Naive thymus-derived CD4-positive, alpha-beta T cell (primary cell): ENCODE measurements around the gene CBX7. TPM values are rescaled to one million over a fixed set of nuclear protein-coding genes. Genes with fewer than 3 reads are reported as not detected.

Experiments
- ATAC-seq: fragments of 150-1000 bp; cut with Tn5 transposase; 2 replicates; pipeline ENCODE4 v1.10.0; 2021; ENCODE audit warnings: mild to moderate bottlenecking, moderate library complexity
- CTCF ChIA-PET: fragments of 350-600 bp; sonication (Branson Sonifier 250); formaldehyde crosslinking; loops from one replicate; lab custom pipeline; 2021; ENCODE audit warnings: antibody characterized with exemption; lab: Charles Lee
- POLR2A ChIA-PET: fragments of 350-600 bp; sonication (Branson Sonifier 250); formaldehyde crosslinking; loops from one replicate; lab custom pipeline; 2021; ENCODE audit warnings: antibody characterized with exemption, inconsistent platforms; lab: Charles Lee
- DNase-seq, 9 donors: peaks; one replicate each; pipeline versions ENCODE4 v3.0.0 to v3.0.0-alpha.2; 2020 to 2022; ENCODE audit warnings: mixed read lengths in 1 of 9
- H3K27ac ChIP-seq: one replicate; pipeline ENCODE4 v1.7.0; 2013; ENCODE audit warnings: mild to moderate bottlenecking, low read depth, low read length, moderate library complexity
- H3K27me3 ChIP-seq, 2 donors: one replicate each; pipeline ENCODE4 v1.7.0; 2013; ENCODE audit warnings: low read length in 2 of 2, mild to moderate bottlenecking in 2 of 2, moderate library complexity in 2 of 2; ENCODE audit not compliant: control insufficient read depth in 2 of 2, insufficient read depth in 2 of 2
- H3K36me3 ChIP-seq, 3 experiments: 1 replicate in 2 of 3; 2 replicates in 1 of 3; pipeline ENCODE4 v1.7.0; 2013; ENCODE audit warnings: low read length in 3 of 3, mild to moderate bottlenecking in 3 of 3, moderate library complexity in 1 of 3; ENCODE audit not compliant: insufficient read depth in 3 of 3, control insufficient read depth in 2 of 3
- H3K4me1 ChIP-seq, 2 donors: one replicate each; pipeline ENCODE4 v1.7.0; 2013; ENCODE audit warnings: low read length in 2 of 2, mild to moderate bottlenecking in 2 of 2, moderate library complexity in 1 of 2; ENCODE audit not compliant: control insufficient read depth in 2 of 2, insufficient read depth in 2 of 2
- H3K4me3 ChIP-seq: 2 replicates; pipeline ENCODE4 v1.7.0; 2013; ENCODE audit warnings: mild to moderate bottlenecking, low read length
- H3K9me3 ChIP-seq, 3 experiments: 1 replicate in 2 of 3; 2 replicates in 1 of 3; pipeline ENCODE4 v1.7.0; 2013; ENCODE audit warnings: low read length in 3 of 3; ENCODE audit not compliant: control insufficient read depth in 2 of 3
- H3K27ac Mint-ChIP-seq, 9 donors: one replicate each; pipeline ENCODE4 v1.8.0; 2020 to 2022; ENCODE audit warnings: mixed read lengths in 9 of 9, mild to moderate bottlenecking in 8 of 9, moderate library complexity in 5 of 9, inconsistent platforms in 2 of 9
- H3K27me3 Mint-ChIP-seq, 5 donors: one replicate each; pipeline ENCODE4 v1.8.0; 2021 to 2022; ENCODE audit warnings: mixed read lengths in 5 of 5, mild to moderate bottlenecking in 1 of 5
- H3K36me3 Mint-ChIP-seq, 5 donors: one replicate each; pipeline ENCODE4 v1.8.0; 2020 to 2022; ENCODE audit warnings: mixed read lengths in 5 of 5, mild to moderate bottlenecking in 3 of 5, inconsistent platforms in 1 of 5
- H3K4me1 Mint-ChIP-seq, 7 donors: one replicate each; pipeline ENCODE4 v1.8.0; 2020 to 2022; ENCODE audit warnings: mixed read lengths in 7 of 7, mild to moderate bottlenecking in 3 of 7, inconsistent platforms in 1 of 7
- H3K4me3 Mint-ChIP-seq, 10 donors: one replicate each; pipeline ENCODE4 v1.8.0; 2020 to 2022; ENCODE audit warnings: mild to moderate bottlenecking in 10 of 10, mixed read lengths in 10 of 10, moderate library complexity in 6 of 10, inconsistent platforms in 2 of 10
- H3K9me3 Mint-ChIP-seq, 11 donors: one replicate each; pipeline ENCODE4 v1.8.0; 2020 to 2022; ENCODE audit warnings: mixed read lengths in 11 of 11, mild to moderate bottlenecking in 4 of 11, inconsistent platforms in 1 of 11, moderate library complexity in 1 of 11
- intact Hi-C, 2 donors: fragments of 100-400 bp; cut with micrococcal nuclease; formaldehyde crosslinking; loops; one replicate each; pipeline ENCODE4 v1.15.1; 2023
- polyA plus RNA-seq, 2 donors: library from polyadenylated mRNA; unstranded; fragments of 300-500 nt; fragmentation: Illumina TruSeq; gene quantifications; one replicate each; pipeline ENCODE4 v1.2.3, GENCODE V29; 2021
- total RNA-seq, 6 experiments: library from RNA in 5 of 6; stranded (reverse) in 5 of 6; gene quantifications; 1 replicate in 5 of 6; 2 replicates in 1 of 6; pipeline ENCODE4 v1.2.3 and lab custom pipeline; 2021 to 2026

The CBX7 gene
- total and polyA plus RNA-seq, 7 experiments from 2014 or later = 14.2 to 164 (median 74.9) TPM

GRCh38 chr22:39179841-39180335, 27.4 kb upstream of the CBX7 start:
- peaks cover 0 to 11% (median 3%) of the 10 kb centered on the region in 11 donors for H3K9me3 Mint-ChIP-seq
- DNase-seq (no peak), ATAC-seq (no peak)
- peaks cover 0 to 2% (median 0%) of the 10 kb centered on the region in 5 donors for H3K27me3 Mint-ChIP-seq
- no peaks in the 10 kb centered on the region for H3K36me3 ChIP-seq
- ChIA-PET POLR2A (interaction anchor here (1.3 to 1.9 kb wide), 2 partner anchors 61 to 139 kb away, joined by 6 to 8 read pairs; partner anchors contain the start of gene RPL3), CTCF (interaction anchor here (0.6 to 1.1 kb wide), 3 partner anchors 9 to 134 kb away, joined by 3 to 6 read pairs (median 3); no protein-coding TSS in a partner anchor)
- peaks cover 0 to 3% (median 0%) of the 10 kb centered on the region in 5 donors for H3K36me3 Mint-ChIP-seq
- no peak overlapping the region for H3K4me3 Mint-ChIP-seq
- H3K9me3 ChIP-seq = peaks cover 0 to 8% (median 0%) of the 10 kb centered on the region in 3 experiments
- peaks cover 4 to 18% (median 9%) of the 10 kb centered on the region in 7 donors for H3K4me1 Mint-ChIP-seq
- H3K4me1 ChIP-seq = peaks cover 4 to 27% of the 10 kb centered on the region in 2 donors
- intact Hi-C loops = no loop called here
- no peak overlapping the region for H3K27ac ChIP-seq
- H3K27ac Mint-ChIP-seq = peak overlapping the region in 2 of 9 donors; percentile 1 to 12
- no peak overlapping the region for H3K4me3 ChIP-seq
- no peaks in the 10 kb centered on the region for H3K27me3 ChIP-seq

- ATAC-seq (no peak), DNase-seq (no peak)
- H3K27me3 ChIP-seq = no peaks in the 10 kb centered on the region
- H3K4me3 ChIP-seq = no peak overlapping the region
- H3K27ac Mint-ChIP-seq = peak overlapping the region in 6 of 9 donors; percentile 1 to 64 (median 54)
- H3K27ac ChIP-seq = no peak overlapping the region
- peaks cover 0 to 2% (median 0%) of the 10 kb centered on the region in 5 donors for H3K27me3 Mint-ChIP-seq
- peaks cover 9 to 31% of the 10 kb centered on the region in 2 donors for H3K4me1 ChIP-seq
- H3K4me3 Mint-ChIP-seq = no peak overlapping the region
- intact Hi-C loops = no loop called here
- peaks cover 0 to 3% (median 0%) of the 10 kb centered on the region in 5 donors for H3K36me3 Mint-ChIP-seq
- CTCF ChIA-PET = interaction anchor here (0.6 to 1.1 kb wide), 3 partner anchors 8 to 135 kb away, joined by 3 to 6 read pairs (median 3); no protein-coding TSS in a partner anchor
- H3K36me3 ChIP-seq = no peaks in the 10 kb centered on the region
- POLR2A ChIA-PET = interaction anchor here (0.9 to 1.9 kb wide), 3 partner anchors 62 to 140 kb away, joined by 3 to 8 read pairs (median 6); partner anchors contain the start of gene RPL3
- H3K9me3 ChIP-seq = peaks cover 0 to 8% (median 0%) of the 10 kb centered on the region in 3 experiments
- peaks cover 8 to 22% (median 14%) of the 10 kb centered on the region in 7 donors for H3K4me1 Mint-ChIP-seq
- H3K9me3 Mint-ChIP-seq = peaks cover 0 to 11% (median 3%) of the 10 kb centered on the region in 11 donors
These were observed 26.9 kb upstream of the CBX7 start for GRCh38 chr22:39179401-39179827.

GRCh38 chr22:39178206-39179111, 26.0 kb upstream of the CBX7 start:
- Histone ChIP-seq H3K9me3 (peaks cover 0 to 8% (median 0%) of the 10 kb centered on the region in 3 experiments), H3K27me3 (no peaks in the 10 kb centered on the region), H3K4me3 (no peak overlapping the region), H3K27ac (no peak overlapping the region), H3K4me1 (peaks cover 18 to 41% of the 10 kb centered on the region in 2 donors), H3K36me3 (no peaks in the 10 kb centered on the region)
- intact Hi-C loops = no loop called here
- H3K4me3 Mint-ChIP-seq = no peak overlapping the region
- no peak for DNase-seq
- peaks cover 0 to 2% (median 0%) of the 10 kb centered on the region in 5 donors for H3K27me3 Mint-ChIP-seq
- peaks cover 0 to 3% (median 0%) of the 10 kb centered on the region in 5 donors for H3K36me3 Mint-ChIP-seq
- H3K9me3 Mint-ChIP-seq = peaks cover 0 to 11% (median 3%) of the 10 kb centered on the region in 11 donors
- peaks cover 17 to 31% (median 23%) of the 10 kb centered on the region in 7 donors for H3K4me1 Mint-ChIP-seq
- no peak for ATAC-seq
- ChIA-PET CTCF (interaction anchor here (1.1 kb wide), 1 partner anchor 49 kb away, joined by 3 read pairs; no protein-coding TSS in a partner anchor), POLR2A (interaction anchor here (0.9 to 1.9 kb wide), 3 partner anchors 63 to 141 kb away, joined by 3 to 8 read pairs (median 6); partner anchors contain the start of gene RPL3)
- peak overlapping the region in 8 of 9 donors; percentile 10 to 95 (median 78) for H3K27ac Mint-ChIP-seq

- intact Hi-C loops = no loop called here
- ATAC-seq (no peak), DNase-seq (no peak)
- Histone ChIP-seq H3K36me3 (no peaks in the 10 kb centered on the region), H3K27me3 (no peaks in the 10 kb centered on the region), H3K27ac (no peak overlapping the region), H3K4me1 (peaks cover 25 to 48% of the 10 kb centered on the region in 2 donors), H3K9me3 (peaks cover 0 to 8% (median 0%) of the 10 kb centered on the region in 3 experiments), H3K4me3 (no peak overlapping the region)
- H3K4me3 Mint-ChIP-seq = no peak overlapping the region
- peaks cover 0 to 11% (median 3%) of the 10 kb centered on the region in 11 donors for H3K9me3 Mint-ChIP-seq
- H3K27me3 Mint-ChIP-seq = peaks cover 0 to 2% (median 0%) of the 10 kb centered on the region in 5 donors
- H3K27ac Mint-ChIP-seq = peak overlapping the region in 8 of 9 donors; percentile 64 to 95 (median 79)
- ChIA-PET POLR2A (interaction anchor here (11.2 kb wide), 1 partner anchor 139 kb away, joined by 240 read pairs; the partner anchor contains the start of gene RPL3), CTCF (interaction anchor here (0.9 to 1.2 kb wide), 3 partner anchors 14 to 129 kb away, joined by 3 to 5 read pairs (median 4); no protein-coding TSS in a partner anchor)
- peaks cover 24 to 38% (median 30%) of the 10 kb centered on the region in 7 donors for H3K4me1 Mint-ChIP-seq
- peaks cover 0 to 3% (median 0%) of the 10 kb centered on the region in 5 donors for H3K36me3 Mint-ChIP-seq
These were observed 25.3 kb upstream of the CBX7 start for GRCh38 chr22:39177791-39178190.

- Mint-ChIP-seq H3K27ac (peak overlapping the region in 8 of 9 donors; percentile 49 to 95 (median 76)), H3K4me3 (peak overlapping the region in 1 of 10 donors; percentile 5), H3K4me1 (peaks cover 25 to 39% (median 31%) of the 10 kb centered on the region in 7 donors), H3K27me3 (peaks cover 0 to 2% (median 0%) of the 10 kb centered on the region in 5 donors), H3K9me3 (peaks cover 0 to 11% (median 3%) of the 10 kb centered on the region in 11 donors), H3K36me3 (peaks cover 0 to 3% (median 0%) of the 10 kb centered on the region in 5 donors)
- H3K4me1 ChIP-seq = peaks cover 25 to 51% of the 10 kb centered on the region in 2 donors
- H3K27ac ChIP-seq = no peak overlapping the region
- no peaks in the 10 kb centered on the region for H3K27me3 ChIP-seq
- DNase-seq (no peak), ATAC-seq (no peak)
- H3K4me3 ChIP-seq = no peak overlapping the region
- ChIA-PET POLR2A (interaction anchor here (0.9 to 11.2 kb wide), 3 partner anchors 65 to 867 kb away, joined by 3 to 240 read pairs (median 93); partner anchors contain the start of genes PDGFB and RPL3), CTCF (interaction anchor here (0.9 to 1.2 kb wide), 3 partner anchors 14 to 129 kb away, joined by 3 to 5 read pairs (median 4); no protein-coding TSS in a partner anchor)
- intact Hi-C loops = no loop called here
- H3K36me3 ChIP-seq = no peaks in the 10 kb centered on the region
- peaks cover 0 to 8% (median 0%) of the 10 kb centered on the region in 3 experiments for H3K9me3 ChIP-seq
These were observed 24.9 kb upstream of the CBX7 start for GRCh38 chr22:39177456-39177775.
